AG09309 (cell line): ENCODE measurements around the gene COL19A1.
A peak's percentile ranks its signal among the peaks of the same experiment; 100 is the strongest.
"Not testable (repeated sequence)": the region's sequence is repeated elsewhere in the genome, so short reads cannot be mapped to it uniquely, and the experiment has no call there.

Experiments used
- DNase-seq: peaks from one replicate; pipeline ENCODE4 v3.0.0-alpha.2; 2010; ENCODE audit warnings: low read depth
- H3K4me3 ChIP-seq: 2 replicates; pipeline ENCODE4 v1.5.1; 2011; ENCODE audit warnings: mild to moderate bottlenecking, low read depth, low read length, moderate library complexity; ENCODE audit not compliant: control insufficient read depth
- TF ChIP-seq, protein P1 (sequence below): IDR thresholded peaks from 2 replicates; pipeline ENCODE4 v1.5.1; 2011; ENCODE audit warnings: mild to moderate bottlenecking, low read depth, low read length, inconsistent platforms; ENCODE audit not compliant: insufficient read depth, control insufficient read depth; ENCODE audit errors: missing control alignments

COL19A1 gene

DNA sequence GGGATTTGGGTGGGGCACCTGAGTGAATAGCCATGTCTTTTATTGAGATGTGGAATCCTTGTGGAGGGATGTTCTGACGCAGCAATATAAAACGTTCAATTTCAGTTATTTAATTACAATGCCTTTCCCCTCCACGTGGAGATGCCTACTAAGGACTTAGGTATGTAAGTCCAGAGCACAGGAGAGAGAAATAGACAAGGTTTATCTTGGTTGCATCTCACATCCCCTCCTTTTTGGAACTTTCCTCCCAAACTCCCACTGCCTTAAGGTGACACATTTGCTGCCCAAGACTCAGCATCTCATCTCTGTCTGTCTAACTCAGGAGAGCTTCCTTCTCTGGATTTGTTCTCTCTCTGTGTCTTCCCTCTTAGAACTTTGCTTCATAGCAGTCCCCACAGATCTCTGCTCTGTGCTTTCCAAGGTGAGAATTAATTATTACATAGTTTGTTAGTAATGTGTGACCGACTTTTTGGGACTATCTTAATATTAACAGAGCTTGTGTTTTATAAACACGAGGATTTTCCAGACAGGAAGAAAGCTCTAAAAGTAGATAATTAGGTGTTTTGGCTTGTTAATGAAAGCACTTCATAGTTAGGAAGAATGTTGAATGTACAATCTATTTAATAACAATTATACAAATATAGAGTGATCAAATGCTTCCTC, 52.6 kb downstream of the COL19A1 start:
- H3K4me3 ChIP-seq: no peak overlapping the region
- DNase-seq: no peak
- TF ChIP-seq, protein P1, sequence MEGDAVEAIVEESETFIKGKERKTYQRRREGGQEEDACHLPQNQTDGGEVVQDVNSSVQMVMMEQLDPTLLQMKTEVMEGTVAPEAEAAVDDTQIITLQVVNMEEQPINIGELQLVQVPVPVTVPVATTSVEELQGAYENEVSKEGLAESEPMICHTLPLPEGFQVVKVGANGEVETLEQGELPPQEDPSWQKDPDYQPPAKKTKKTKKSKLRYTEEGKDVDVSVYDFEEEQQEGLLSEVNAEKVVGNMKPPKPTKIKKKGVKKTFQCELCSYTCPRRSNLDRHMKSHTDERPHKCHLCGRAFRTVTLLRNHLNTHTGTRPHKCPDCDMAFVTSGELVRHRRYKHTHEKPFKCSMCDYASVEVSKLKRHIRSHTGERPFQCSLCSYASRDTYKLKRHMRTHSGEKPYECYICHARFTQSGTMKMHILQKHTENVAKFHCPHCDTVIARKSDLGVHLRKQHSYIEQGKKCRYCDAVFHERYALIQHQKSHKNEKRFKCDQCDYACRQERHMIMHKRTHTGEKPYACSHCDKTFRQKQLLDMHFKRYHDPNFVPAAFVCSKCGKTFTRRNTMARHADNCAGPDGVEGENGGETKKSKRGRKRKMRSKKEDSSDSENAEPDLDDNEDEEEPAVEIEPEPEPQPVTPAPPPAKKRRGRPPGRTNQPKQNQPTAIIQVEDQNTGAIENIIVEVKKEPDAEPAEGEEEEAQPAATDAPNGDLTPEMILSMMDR: no peak

DNA sequence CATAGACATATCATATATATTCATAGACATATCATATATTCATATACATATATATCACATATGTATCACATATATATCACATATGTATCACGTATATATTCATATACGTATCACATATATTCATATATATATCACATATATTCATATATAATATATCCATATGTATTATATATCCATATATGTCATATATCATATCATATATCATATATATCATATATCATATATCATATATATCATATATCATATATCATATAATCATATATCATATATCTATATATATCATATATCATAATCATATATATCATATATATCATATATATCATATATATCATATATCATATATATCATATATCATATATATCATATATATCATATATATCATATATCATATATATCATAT, 54.7 kb downstream of the COL19A1 start:
- not testable (repeated sequence) for DNase-seq, H3K4me3 ChIP-seq

DNA sequence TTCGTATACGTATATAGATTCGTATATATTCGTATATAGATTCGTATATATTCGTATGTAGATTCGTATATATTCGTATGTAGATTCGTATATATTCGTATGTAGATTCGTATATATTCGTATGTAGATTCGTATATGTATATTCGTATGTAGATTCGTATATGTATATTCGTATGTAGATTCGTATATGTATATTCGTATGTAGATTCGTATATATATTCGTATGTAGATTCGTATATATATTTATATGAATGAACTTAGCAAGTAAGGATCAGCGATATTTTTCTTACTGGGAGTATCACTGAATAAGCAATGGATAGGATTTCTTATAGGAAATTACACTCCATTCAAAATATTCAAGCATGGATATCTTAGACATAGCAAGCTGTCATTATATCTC, 55.3 kb downstream of the COL19A1 start:
- DNase-seq, H3K4me3 ChIP-seq: not testable (repeated sequence)

DNA sequence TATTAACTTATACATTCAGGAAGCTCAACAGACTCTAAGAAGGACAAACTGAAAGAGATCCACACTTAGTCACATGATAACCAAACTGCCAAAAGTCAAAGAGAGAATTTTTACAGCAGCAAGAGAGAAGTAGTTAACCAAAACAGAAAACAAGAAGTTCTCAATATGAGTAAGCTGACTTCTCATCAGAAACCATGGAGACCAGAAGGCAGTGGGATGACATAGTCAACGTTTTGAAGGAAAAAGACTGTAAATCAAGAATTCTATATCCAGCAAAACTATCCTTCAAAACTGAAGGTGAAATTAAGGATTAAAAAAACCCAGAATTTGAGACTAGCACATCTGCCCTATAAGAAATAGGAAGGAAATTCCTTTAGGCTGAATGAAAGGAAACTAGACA, 60.4 kb downstream of the COL19A1 start:
- DNase-seq: no peak
- TF ChIP-seq, protein P1: no peak
- H3K4me3 ChIP-seq: no peak overlapping the region

DNA sequence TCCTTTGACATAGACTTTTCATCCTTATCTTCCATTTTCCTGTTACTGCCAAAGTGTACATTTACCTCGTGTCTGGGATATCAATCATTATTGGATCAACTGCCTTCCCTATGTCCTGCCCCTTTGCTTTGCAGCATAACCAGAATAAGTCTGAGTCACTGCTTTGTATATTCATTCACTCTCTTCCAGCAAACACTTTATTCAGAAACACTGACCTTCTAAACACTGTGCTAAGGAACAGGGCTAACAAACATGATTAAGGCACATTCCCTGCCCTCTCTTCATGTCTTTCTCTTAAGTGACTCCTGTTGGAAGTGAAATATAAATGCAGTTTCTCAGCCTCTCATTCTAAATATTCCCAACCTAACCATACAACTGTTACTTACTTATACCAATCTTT, 66.9 kb downstream of the COL19A1 start:
- TF ChIP-seq, protein P1: no peak
- no peak for DNase-seq

DNA sequence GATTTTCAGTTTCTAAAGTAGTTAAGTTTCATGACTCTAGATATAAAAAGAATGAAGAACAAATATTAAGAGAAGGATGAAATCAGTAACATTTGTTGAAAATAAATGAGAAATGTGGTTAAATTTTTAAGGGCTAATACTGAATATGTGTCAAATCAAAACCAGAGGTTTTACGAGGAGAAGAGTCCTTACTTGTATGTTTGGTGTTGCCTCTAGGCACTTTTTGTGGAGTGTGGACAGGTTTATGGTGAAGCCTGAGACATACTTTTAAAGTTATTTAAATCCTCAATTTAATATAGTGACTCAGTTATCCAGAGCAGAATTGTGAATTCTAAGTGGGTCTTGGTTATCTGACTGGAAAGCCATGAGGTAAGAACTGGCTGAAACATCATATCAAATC, 68.7 kb downstream of the COL19A1 start:
- no peak overlapping the region for H3K4me3 ChIP-seq
- TF ChIP-seq, protein P1: no peak
- DNase-seq: no peak

More for the DNA sequence above, 66.9 kb downstream of the COL19A1 start:
- no peak overlapping the region for H3K4me3 ChIP-seq

DNA sequence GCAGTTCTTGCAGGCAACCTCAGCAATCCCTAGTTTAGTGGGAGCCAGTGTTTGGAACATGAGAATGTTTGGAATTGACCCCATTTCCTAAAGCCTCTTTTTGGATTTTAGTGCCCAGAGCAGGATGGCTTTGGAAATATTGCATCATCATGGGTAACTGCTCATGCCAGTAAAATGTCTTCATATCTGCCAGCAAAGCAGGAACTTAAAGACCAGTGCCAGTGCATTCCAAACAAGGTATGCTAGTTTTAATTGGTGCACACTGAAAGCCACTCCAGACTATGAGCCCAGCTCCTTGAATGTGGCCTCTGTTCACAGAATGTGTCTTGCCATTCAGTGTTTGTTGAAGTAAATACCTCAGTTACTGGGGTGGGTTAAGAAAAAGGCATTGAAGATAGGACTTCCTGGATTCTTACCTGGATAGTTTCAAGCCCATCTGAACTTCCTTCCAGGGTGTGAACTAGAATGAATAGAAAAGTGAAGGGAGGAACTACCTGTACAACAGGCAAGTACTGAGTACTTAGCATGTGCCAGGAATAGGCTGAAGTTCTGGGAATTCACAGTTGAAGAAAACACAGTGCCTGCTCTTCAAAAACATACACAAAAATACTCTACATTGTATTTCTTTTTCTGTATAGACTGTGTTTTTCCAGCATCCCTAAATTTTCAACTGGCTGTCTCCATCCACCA, 70.5 kb downstream of the COL19A1 start:
- TF ChIP-seq, protein P1: no peak
- no peak overlapping the region for H3K4me3 ChIP-seq
- peak; percentile 5 for DNase-seq
